WTC11 (cell line): ENCODE measurements around the gene PDZK1.

ENCODE experiments used
- CTCF ChIP-seq: fragments of 200-600 bp; IDR thresholded peaks from 2 replicates; pipeline ENCODE4 v1.8.0; 2022; ENCODE audit warnings: antibody characterized with exemption
- JUN ChIP-seq: sonication (generic); formaldehyde crosslinking; IDR thresholded peaks from 2 replicates; pipeline ENCODE4 v1.8.0; 2023; ENCODE audit warnings: mild to moderate bottlenecking, missing genetic modification reagents
- SP1 ChIP-seq: sonication (generic); formaldehyde crosslinking; conservative IDR thresholded peaks from 2 replicates; pipeline ENCODE4 v1.8.1; 2022; ENCODE audit warnings: missing genetic modification reagents
- TF ChIP-seq, protein P1 (sequence below): sonication (generic); formaldehyde crosslinking; IDR thresholded peaks from 2 replicates; pipeline ENCODE4 v1.8.1; 2023; ENCODE audit warnings: mild to moderate bottlenecking, missing genetic modification reagents, moderate library complexity

- TF ChIP-seq CTCF (no peak), JUN (CRISPR knock-in tag) (no peak), SP1 (CRISPR knock-in tag) (no peak)
- TF ChIP-seq, protein P1, sequence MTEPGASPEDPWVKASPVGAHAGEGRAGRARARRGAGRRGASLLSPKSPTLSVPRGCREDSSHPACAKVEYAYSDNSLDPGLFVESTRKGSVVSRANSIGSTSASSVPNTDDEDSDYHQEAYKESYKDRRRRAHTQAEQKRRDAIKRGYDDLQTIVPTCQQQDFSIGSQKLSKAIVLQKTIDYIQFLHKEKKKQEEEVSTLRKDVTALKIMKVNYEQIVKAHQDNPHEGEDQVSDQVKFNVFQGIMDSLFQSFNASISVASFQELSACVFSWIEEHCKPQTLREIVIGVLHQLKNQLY = no peak
Measured at GRCh38 chr1:145688924-145689323, 18.2 kb downstream of the PDZK1 start.
